ENCODE measurements around the gene FBXW8. TPM values are rescaled to one million over a fixed set of nuclear protein-coding genes. Genes with fewer than 3 reads are reported as not detected.

Gene FBXW8
- total RNA-seq, 4 donors from 2014 or later, result 29.3 to 45.5 (median 32.9) TPM

- no peaks in the 10 kb centered on the region for H3K9me3 ChIP-seq
- peaks cover 9% of the 10 kb centered on the region for H3K27me3 ChIP-seq
- peaks cover 9 to 14% of the 10 kb centered on the region in 2 donors for H3K4me1 ChIP-seq
- WGBS, 2 donors, result 80 to 82% methylated on average over 2 of the region's 2 CpGs
- H3K4me3 ChIP-seq (replicated peaks in 1 of 3), result no peak overlapping the region
- H3K36me3 ChIP-seq, result no peaks in the 10 kb centered on the region
- no peak for DNase-seq
- intact Hi-C loops (cut with DNase I), result no loop called here
- TF ChIP-seq CTCF (IDR thresholded peaks at IDR 0.05), result no peak
- no peak for TF ChIP-seq POLR2A (IDR thresholded peaks at IDR 0.05)
- no peak overlapping the region for H3K27ac ChIP-seq
Observed at GRCh38 chr12:116885491-116885890, 25.3 kb upstream of the FBXW8 start.

GRCh38 chr12:116887244-116887643 is 23.5 kb upstream of the FBXW8 start:
- TF ChIP-seq CTCF (IDR thresholded peaks at IDR 0.05), result no peak
- Histone ChIP-seq H3K4me1 (no peaks in the 10 kb centered on the region), H3K27me3 (peaks cover under 1% of the 10 kb centered on the region), H3K27ac (no peak overlapping the region), H3K36me3 (no peaks in the 10 kb centered on the region), H3K9me3 (no peaks in the 10 kb centered on the region), H3K4me3 (replicated peaks in 1 of 3) (no peak overlapping the region)
- intact Hi-C loops (cut with DNase I), result no loop called here
- 88 to 94% methylated on average over 1 of the region's 1 CpG for WGBS, 2 donors
- no peak for DNase-seq

- 76 to 80% methylated on average over 6 of the region's 6 CpGs for WGBS, 2 donors
- TF ChIP-seq POLR2A (IDR thresholded peaks at IDR 0.05), result no peak
- no peak for TF ChIP-seq CTCF (IDR thresholded peaks at IDR 0.05)
- no peak overlapping the region for H3K27ac ChIP-seq
- no peak overlapping the region for H3K4me3 ChIP-seq (replicated peaks in 1 of 3)
- intact Hi-C loops (cut with DNase I), result no loop called here
- DNase-seq, result no peak
- H3K9me3 ChIP-seq, result no peaks in the 10 kb centered on the region
- no peaks in the 10 kb centered on the region for H3K4me1 ChIP-seq
- no peaks in the 10 kb centered on the region for H3K36me3 ChIP-seq
- H3K27me3 ChIP-seq, result no peaks in the 10 kb centered on the region
Observed at GRCh38 chr12:116887897-116888296, 22.9 kb upstream of the FBXW8 start.

- TF ChIP-seq CTCF (IDR thresholded peaks at IDR 0.05) (no peak), POLR2A (IDR thresholded peaks at IDR 0.05) (no peak)
- H3K4me3 ChIP-seq (replicated peaks in 1 of 3), result no peak overlapping the region
- WGBS, 2 donors, result 96 to 99% methylated on average over 2 of the region's 2 CpGs
Observed at GRCh38 chr12:116890330-116890729, 20.4 kb upstream of the FBXW8 start.

GRCh38 chr12:116891019-116891418 is 19.7 kb upstream of the FBXW8 start:
- TF ChIP-seq CTCF (IDR thresholded peaks at IDR 0.05), result no peak
- TF ChIP-seq POLR2A (IDR thresholded peaks at IDR 0.05), result no peak
- no peak overlapping the region for H3K27ac ChIP-seq
- WGBS, 2 donors, result 85 to 95% methylated on average over 3 of the region's 3 CpGs
- H3K4me1 ChIP-seq, result no peaks in the 10 kb centered on the region
- intact Hi-C loops (cut with DNase I), result no loop called here
- H3K4me3 ChIP-seq (replicated peaks in 1 of 3), result no peak overlapping the region
- no peaks in the 10 kb centered on the region for H3K36me3 ChIP-seq
- no peak for DNase-seq
- H3K9me3 ChIP-seq, result no peaks in the 10 kb centered on the region
- H3K27me3 ChIP-seq, result no peaks in the 10 kb centered on the region

More at GRCh38 chr12:116890330-116890729, 20.4 kb upstream of the FBXW8 start:
- Histone ChIP-seq H3K27me3 (no peaks in the 10 kb centered on the region), H3K27ac (no peak overlapping the region), H3K36me3 (no peaks in the 10 kb centered on the region), H3K9me3 (no peaks in the 10 kb centered on the region), H3K4me1 (no peaks in the 10 kb centered on the region)
- intact Hi-C loops (cut with DNase I), result no loop called here
- no peak for DNase-seq

Data from thyroid gland (tissue), 4 donors.